SK-N-SH treated with all-trans-retinoic acid at 6 μM for 48 hours (cell line): ENCODE results near the gene COL16A1.

Experiments
- ATAC-seq: fragments of 200-7000 bp; cut with Tn5 transposase; 3 replicates; pipeline ENCODE4 v1.9.1; 2020; ENCODE audit warnings: mild to moderate bottlenecking, moderate library complexity
- ARNTL ChIP-seq: fragments of 450-650 bp; formaldehyde crosslinking; IDR thresholded peaks from 2 replicates; pipeline ENCODE4 v1.5.0; 2020; ENCODE audit warnings: low read depth, mild to moderate bottlenecking, moderate library complexity, borderline replicate concordance
- BACH2 ChIP-seq: fragments of 250-450 bp; sonication (Bioruptor Pico); IDR thresholded peaks from 2 replicates; pipeline ENCODE4 v1.9.0; 2021; ENCODE audit warnings: mild to moderate bottlenecking, borderline replicate concordance
- CSDC2 ChIP-seq: fragments of 250-450 bp; sonication (Bioruptor Pico); IDR thresholded peaks from 2 replicates; pipeline ENCODE4 v1.5.0; 2020; ENCODE audit warnings: mild to moderate bottlenecking, moderate library complexity
- ESRRG ChIP-seq: fragments of 250-450 bp; sonication (Bioruptor Pico); IDR thresholded peaks from 2 replicates; pipeline ENCODE4 v1.6.1; 2021; ENCODE audit warnings: mild to moderate bottlenecking
- GLIS3 ChIP-seq: fragments of 250-450 bp; sonication (Bioruptor Pico); IDR thresholded peaks from 2 replicates; pipeline ENCODE4 v1.5.0; 2020; ENCODE audit warnings: mild to moderate bottlenecking, moderate library complexity
- ISL1 ChIP-seq: fragments of 250-450 bp; sonication (Bioruptor Pico); IDR thresholded peaks from 2 replicates; pipeline ENCODE4 v2.1.2; 2022; ENCODE audit warnings: mild to moderate bottlenecking, moderate library complexity
- OSR1 ChIP-seq: fragments of 250-450 bp; sonication (Bioruptor Pico); IDR thresholded peaks from 2 replicates; pipeline ENCODE4 v1.8.0; 2022; ENCODE audit warnings: moderate library complexity, mild to moderate bottlenecking, inconsistent platforms
- PATZ1 ChIP-seq: fragments of 250-450 bp; sonication (Bioruptor Pico); IDR thresholded peaks from 2 replicates; pipeline ENCODE4 v1.8.0; 2020; ENCODE audit warnings: mild to moderate bottlenecking, moderate library complexity, borderline replicate concordance
- PPARA ChIP-seq: fragments of 250-450 bp; sonication (Bioruptor Pico); IDR thresholded peaks from 2 replicates; pipeline ENCODE4 v1.5.0; 2020; ENCODE audit warnings: mild to moderate bottlenecking, borderline replicate concordance
- RARB ChIP-seq: fragments of 250-450 bp; sonication (Bioruptor Pico); IDR thresholded peaks from 2 replicates; pipeline ENCODE4 v1.8.0; 2021; ENCODE audit warnings: mild to moderate bottlenecking, moderate library complexity
- SNAI2 ChIP-seq: fragments of 250-450 bp; sonication (Bioruptor Pico); IDR thresholded peaks from 2 replicates; pipeline ENCODE4 v1.5.0; 2020; ENCODE audit warnings: mild to moderate bottlenecking, moderate library complexity
- TCF4 ChIP-seq: fragments of 250-450 bp; sonication (Bioruptor Pico); IDR thresholded peaks from 2 replicates; pipeline ENCODE4 v1.8.0; 2021; ENCODE audit warnings: mild to moderate bottlenecking, moderate library complexity, borderline replicate concordance
- TOX ChIP-seq: fragments of 250-450 bp; sonication (Bioruptor Pico); IDR thresholded peaks from 2 replicates; pipeline ENCODE4 v1.8.0; 2021; ENCODE audit warnings: mild to moderate bottlenecking, moderate library complexity, borderline replicate concordance
- TSHZ2 ChIP-seq: fragments of 250-450 bp; sonication (Bioruptor Pico); IDR thresholded peaks from 2 replicates; pipeline ENCODE4 v1.5.0; 2020; ENCODE audit warnings: mild to moderate bottlenecking, moderate library complexity
- ZC3H10 ChIP-seq: fragments of 250-450 bp; sonication (Bioruptor Pico); IDR thresholded peaks from 2 replicates; pipeline ENCODE4 v1.5.1; 2021; ENCODE audit warnings: mild to moderate bottlenecking, moderate library complexity
- ZFP3 ChIP-seq: fragments of 250-450 bp; sonication (Bioruptor Pico); IDR thresholded peaks from 2 replicates; pipeline ENCODE4 v1.5.0; 2020; ENCODE audit warnings: mild to moderate bottlenecking, moderate library complexity
- ZFP30 ChIP-seq: fragments of 450-650 bp; formaldehyde crosslinking; IDR thresholded peaks from 2 replicates; pipeline ENCODE4 v1.5.0; 2022; ENCODE audit warnings: mild to moderate bottlenecking, moderate library complexity
- ZNF565 ChIP-seq: fragments of 450-650 bp; formaldehyde crosslinking; conservative IDR thresholded peaks from 2 replicates; pipeline ENCODE4 v1.5.0; 2020; ENCODE audit warnings: low read depth, mild to moderate bottlenecking, moderate library complexity
- ZNF70 ChIP-seq: fragments of 450-650 bp; formaldehyde crosslinking; IDR thresholded peaks from 2 replicates; pipeline ENCODE4 v1.5.0; 2020; ENCODE audit warnings: mild to moderate bottlenecking, moderate library complexity
- ZNF8 ChIP-seq: fragments of 450-650 bp; formaldehyde crosslinking; IDR thresholded peaks from 2 replicates; pipeline ENCODE4 v1.5.0; 2020; ENCODE audit warnings: mild to moderate bottlenecking, moderate library complexity
- TF ChIP-seq, protein P1 (sequence below): fragments of 250-450 bp; sonication (Bioruptor Pico); IDR thresholded peaks from 2 replicates; pipeline ENCODE4 v1.8.0; 2021; ENCODE audit warnings: low read depth, mild to moderate bottlenecking, moderate library complexity, borderline replicate concordance
- TF ChIP-seq, protein P2 (sequence below): fragments of 250-450 bp; sonication (Bioruptor Pico); IDR thresholded peaks from 2 replicates; pipeline ENCODE4 v1.5.1; 2020; ENCODE audit warnings: low read depth, mild to moderate bottlenecking, moderate library complexity
- TF ChIP-seq, protein P3 (sequence below): fragments of 250-450 bp; sonication (Bioruptor Pico); IDR thresholded peaks from 2 replicates; pipeline ENCODE4 v1.5.1; 2021; ENCODE audit warnings: mild to moderate bottlenecking, moderate library complexity

COL16A1 gene

DNA sequence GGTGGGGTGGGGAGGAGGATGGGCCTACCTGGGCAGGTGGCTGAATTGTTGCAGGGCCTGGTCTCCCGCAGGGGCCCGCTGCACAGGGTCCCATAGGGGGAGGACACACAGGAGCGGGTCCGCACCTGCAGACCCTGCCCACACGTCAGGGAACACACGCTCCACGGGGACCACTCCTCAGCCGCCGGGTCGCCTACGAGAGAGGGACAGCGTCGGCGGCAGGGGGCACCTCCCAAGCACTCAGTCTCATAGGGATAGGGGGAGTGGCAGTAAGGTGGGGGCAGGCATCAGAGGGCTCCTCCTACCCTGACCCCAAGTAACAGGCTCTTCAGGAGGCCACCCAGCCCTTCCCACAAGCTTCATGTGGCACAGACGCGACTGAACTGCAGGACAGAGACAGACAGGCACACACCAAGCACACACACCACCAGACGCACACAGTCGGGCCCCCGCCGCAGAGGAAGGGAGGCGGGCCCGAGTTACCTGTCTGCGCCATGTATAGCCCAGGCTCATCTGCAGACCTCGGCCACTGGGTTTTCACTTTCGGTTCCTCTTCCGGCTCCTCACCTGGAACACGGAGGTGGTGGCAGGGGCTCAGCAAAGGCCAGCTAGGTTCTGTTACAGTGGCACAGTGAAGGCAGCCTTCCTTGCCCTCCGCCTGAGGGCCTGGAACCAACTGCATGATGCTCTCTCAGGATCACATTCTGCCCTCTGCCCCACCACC, 40.5 kb upstream of the COL16A1 start:
- no peak for TF ChIP-seq TOX (CRISPR knock-in tag)
- no peak for TF ChIP-seq ZNF70 (CRISPR knock-in tag)
- no peak for TF ChIP-seq PPARA (CRISPR knock-in tag)
- TF ChIP-seq ARNTL (CRISPR knock-in tag) = no peak
- TF ChIP-seq, protein P1, sequence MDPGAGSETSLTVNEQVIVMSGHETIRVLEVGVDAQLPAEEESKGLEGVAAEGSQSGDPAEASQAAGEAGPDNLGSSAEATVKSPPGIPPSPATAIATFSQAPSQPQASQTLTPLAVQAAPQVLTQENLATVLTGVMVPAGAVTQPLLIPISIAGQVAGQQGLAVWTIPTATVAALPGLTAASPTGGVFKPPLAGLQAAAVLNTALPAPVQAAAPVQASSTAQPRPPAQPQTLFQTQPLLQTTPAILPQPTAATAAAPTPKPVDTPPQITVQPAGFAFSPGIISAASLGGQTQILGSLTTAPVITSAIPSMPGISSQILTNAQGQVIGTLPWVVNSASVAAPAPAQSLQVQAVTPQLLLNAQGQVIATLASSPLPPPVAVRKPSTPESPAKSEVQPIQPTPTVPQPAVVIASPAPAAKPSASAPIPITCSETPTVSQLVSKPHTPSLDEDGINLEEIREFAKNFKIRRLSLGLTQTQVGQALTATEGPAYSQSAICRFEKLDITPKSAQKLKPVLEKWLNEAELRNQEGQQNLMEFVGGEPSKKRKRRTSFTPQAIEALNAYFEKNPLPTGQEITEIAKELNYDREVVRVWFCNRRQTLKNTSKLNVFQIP (CRISPR knock-in tag) = no peak
- TF ChIP-seq ZC3H10 (CRISPR knock-in tag) = no peak
- no peak for TF ChIP-seq SNAI2 (CRISPR knock-in tag)
- TF ChIP-seq ESRRG (CRISPR knock-in tag) = no peak
- TF ChIP-seq TSHZ2 (CRISPR knock-in tag) = no peak
- no peak for TF ChIP-seq ISL1 (CRISPR knock-in tag)
- TF ChIP-seq BACH2 = no peak
- TF ChIP-seq ZNF565 = no peak
- TF ChIP-seq OSR1 (CRISPR knock-in tag) = no peak
- no peak for TF ChIP-seq ZFP3 (CRISPR knock-in tag)
- no peak for ATAC-seq

DNA sequence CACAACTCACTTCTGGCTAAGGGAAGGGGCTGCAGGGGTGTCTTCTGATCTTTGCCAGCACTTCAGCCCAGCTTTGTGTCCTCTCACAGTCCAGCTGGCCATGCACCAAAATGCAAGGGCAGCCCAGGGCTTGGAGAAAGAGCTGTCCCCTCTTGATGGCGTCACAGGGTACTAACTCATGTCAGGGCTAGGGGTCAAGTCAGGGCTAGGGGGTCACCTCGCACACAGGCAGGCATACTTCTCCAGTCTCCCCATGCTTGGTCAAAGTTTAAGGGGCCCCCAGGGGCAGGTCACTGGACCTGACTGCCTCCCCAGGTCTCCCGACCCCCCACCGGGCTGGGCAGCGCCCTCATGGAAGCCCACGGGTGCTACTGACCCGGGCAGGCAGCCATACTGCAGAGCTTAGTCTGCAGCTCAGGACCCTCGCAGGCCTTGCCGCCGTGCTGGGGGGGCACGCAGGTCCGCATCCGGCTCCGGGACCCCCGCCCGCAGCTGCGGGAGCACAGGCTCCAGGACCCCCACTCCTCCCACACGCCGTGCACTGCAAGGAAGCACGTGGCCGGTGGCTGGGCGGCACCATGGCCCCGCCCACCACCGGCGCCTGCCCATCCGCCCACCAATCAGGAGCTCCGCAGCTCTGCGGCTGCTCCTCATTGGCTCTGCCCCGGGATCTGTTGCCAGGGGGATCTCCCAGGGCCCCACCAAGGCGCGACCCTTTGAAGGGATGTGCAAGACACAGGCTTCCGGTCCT, 38.8 kb upstream of the COL16A1 start:
- TF ChIP-seq ZFP30 (CRISPR knock-in tag) (no peak), PATZ1 (CRISPR knock-in tag) (no peak), TOX (CRISPR knock-in tag) (no peak), ZNF70 (CRISPR knock-in tag) (no peak), TCF4 (CRISPR knock-in tag) (no peak), ISL1 (CRISPR knock-in tag) (no peak), TSHZ2 (CRISPR knock-in tag) (no peak), ZFP3 (CRISPR knock-in tag) (no peak), RARB (CRISPR knock-in tag) (no peak), ZNF565 (no peak), CSDC2 (no peak), ARNTL (CRISPR knock-in tag) (no peak), BACH2 (no peak), ZC3H10 (CRISPR knock-in tag) (no peak), OSR1 (CRISPR knock-in tag) (no peak), GLIS3 (no peak), ZNF8 (CRISPR knock-in tag) (no peak)
- TF ChIP-seq, protein P1 (CRISPR knock-in tag) = no peak
- TF ChIP-seq, protein P2, sequence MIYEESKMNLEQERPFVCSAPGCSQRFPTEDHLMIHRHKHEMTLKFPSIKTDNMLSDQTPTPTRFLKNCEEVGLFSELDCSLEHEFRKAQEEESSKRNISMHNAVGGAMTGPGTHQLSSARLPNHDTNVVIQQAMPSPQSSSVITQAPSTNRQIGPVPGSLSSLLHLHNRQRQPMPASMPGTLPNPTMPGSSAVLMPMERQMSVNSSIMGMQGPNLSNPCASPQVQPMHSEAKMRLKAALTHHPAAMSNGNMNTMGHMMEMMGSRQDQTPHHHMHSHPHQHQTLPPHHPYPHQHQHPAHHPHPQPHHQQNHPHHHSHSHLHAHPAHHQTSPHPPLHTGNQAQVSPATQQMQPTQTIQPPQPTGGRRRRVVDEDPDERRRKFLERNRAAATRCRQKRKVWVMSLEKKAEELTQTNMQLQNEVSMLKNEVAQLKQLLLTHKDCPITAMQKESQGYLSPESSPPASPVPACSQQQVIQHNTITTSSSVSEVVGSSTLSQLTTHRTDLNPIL (CRISPR knock-in tag) = no peak
- TF ChIP-seq, protein P3, sequence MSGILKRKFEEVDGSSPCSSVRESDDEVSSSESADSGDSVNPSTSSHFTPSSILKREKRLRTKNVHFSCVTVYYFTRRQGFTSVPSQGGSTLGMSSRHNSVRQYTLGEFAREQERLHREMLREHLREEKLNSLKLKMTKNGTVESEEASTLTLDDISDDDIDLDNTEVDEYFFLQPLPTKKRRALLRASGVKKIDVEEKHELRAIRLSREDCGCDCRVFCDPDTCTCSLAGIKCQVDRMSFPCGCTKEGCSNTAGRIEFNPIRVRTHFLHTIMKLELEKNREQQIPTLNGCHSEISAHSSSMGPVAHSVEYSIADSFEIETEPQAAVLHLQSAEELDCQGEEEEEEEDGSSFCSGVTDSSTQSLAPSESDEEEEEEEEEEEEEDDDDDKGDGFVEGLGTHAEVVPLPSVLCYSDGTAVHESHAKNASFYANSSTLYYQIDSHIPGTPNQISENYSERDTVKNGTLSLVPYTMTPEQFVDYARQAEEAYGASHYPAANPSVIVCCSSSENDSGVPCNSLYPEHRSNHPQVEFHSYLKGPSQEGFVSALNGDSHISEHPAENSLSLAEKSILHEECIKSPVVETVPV = no peak
- no peak for ATAC-seq
